Ascending aorta (tissue), 2 donors: ENCODE data around the gene FHL5. TPM values are rescaled to one million over a fixed set of nuclear protein-coding genes. Genes with fewer than 3 reads are reported as not detected.
"Not testable (repeated sequence)": the region's sequence is repeated elsewhere in the genome, so short reads cannot be mapped to it uniquely, and the experiment has no call there.

ENCODE experiments used
- DNase-seq, 2 donors: peaks; one replicate each; pipeline ENCODE4 v3.0.0-alpha.2; 2019; ENCODE audit warnings: low spot score in 2 of 2
- H3K27ac ChIP-seq, 2 donors: fragments of 200-600 bp; sonication (generic); one replicate each; pipeline ENCODE4 v1.5.1; 2016 to 2017; ENCODE audit warnings: mild to moderate bottlenecking in 1 of 2
- H3K27me3 ChIP-seq: fragments of 200-600 bp; sonication (generic); one replicate; pipeline ENCODE4 v1.5.1; 2017
- H3K36me3 ChIP-seq, 2 donors: fragments of 200-600 bp; sonication (generic); one replicate each; pipeline ENCODE4 v1.5.1; 2016
- H3K4me1 ChIP-seq, 2 donors: fragments of 200-600 bp; sonication (generic); one replicate each; pipeline ENCODE4 v1.5.1; 2016 to 2017; ENCODE audit warnings: mild to moderate bottlenecking in 1 of 2
- H3K4me3 ChIP-seq, 2 donors: fragments of 200-600 bp; sonication (generic); one replicate each; pipeline ENCODE4 v1.5.1; 2016 to 2017; ENCODE audit warnings: mild to moderate bottlenecking in 1 of 2
- H3K9me3 ChIP-seq, 2 donors: fragments of 200-600 bp; sonication (generic); one replicate each; pipeline ENCODE4 v1.5.1; 2016
- CTCF ChIP-seq, 3 experiments: fragments of 200-600 bp in 2 of 3; fragments of 450-650 bp in 1 of 3; sonication (generic) in 2 of 3; IDR thresholded peaks; one replicate each; pipeline ENCODE4 v1.5.1; 2016 to 2019; ENCODE audit warnings: antibody characterized with exemption in 3 of 3, mild to moderate bottlenecking in 1 of 3, moderate library complexity in 1 of 3
- intact Hi-C: fragments of 100-400 bp; cut with DNase I; formaldehyde crosslinking; loops from one replicate; pipeline ENCODE4 v1.15.1; 2023
- total RNA-seq: library from RNA; depleted of rRNA; stranded (reverse); fragments of >200 nt; gene quantifications from one replicate; pipeline ENCODE4 v1.1.0, GENCODE V29; 2016

FHL5 gene
- total RNA-seq, 1 donor from 2014 or later = 128 TPM

GRCh38 chr6:96554558-96554957 is 8.4 kb upstream of the FHL5 start:
- no peak overlapping the region for H3K27ac ChIP-seq
- no peak for DNase-seq
- TF ChIP-seq CTCF (IDR thresholded peaks at IDR 0.05) = no peak
- H3K4me1 ChIP-seq = no peaks in the 10 kb centered on the region
- H3K27me3 ChIP-seq = no peaks in the 10 kb centered on the region
- peaks cover 42 to 48% of the 10 kb centered on the region in 2 donors for H3K36me3 ChIP-seq
- intact Hi-C loops = no loop called here
- H3K9me3 ChIP-seq = no peaks in the 10 kb centered on the region
- no peak overlapping the region for H3K4me3 ChIP-seq

- not testable (repeated sequence) for H3K9me3 ChIP-seq, H3K27ac ChIP-seq, H3K4me1 ChIP-seq, H3K4me3 ChIP-seq, H3K36me3 ChIP-seq, DNase-seq, H3K27me3 ChIP-seq
- intact Hi-C loops = loop anchor here (5.0 kb wide), 1 partner anchor 58 kb away; no protein-coding TSS in a partner anchor
These were observed 3.2 kb upstream of the FHL5 start for GRCh38 chr6:96559740-96560139.

GRCh38 chr6:96563853-96564252 is 925 bp downstream of the FHL5 start:
- intact Hi-C loops = loop anchor here (5.0 kb wide), 1 partner anchor 53 kb away; no protein-coding TSS in a partner anchor
- no peaks in the 10 kb centered on the region for H3K4me1 ChIP-seq
- H3K9me3 ChIP-seq = peaks cover 0 to 3% of the 10 kb centered on the region in 2 donors
- H3K27me3 ChIP-seq = no peaks in the 10 kb centered on the region
- H3K27ac ChIP-seq = peak overlapping the region; percentile 30 to 57
- TF ChIP-seq CTCF (IDR thresholded peaks at IDR 0.05) = no peak
- no peak for DNase-seq
- H3K36me3 ChIP-seq = no peaks in the 10 kb centered on the region
- H3K4me3 ChIP-seq = peak overlapping the region; percentile 46 to 53

- no peaks in the 10 kb centered on the region for H3K4me1 ChIP-seq
These were observed 7.1 kb downstream of the FHL5 start for GRCh38 chr6:96570053-96570452.

GRCh38 chr6:96571551-96571950 is 8.6 kb downstream of the FHL5 start:
- Histone ChIP-seq H3K36me3 (no peaks in the 10 kb centered on the region), H3K4me3 (peak overlapping the region in 1 of 2 donors; percentile 11), H3K9me3 (peaks cover 9 to 21% of the 10 kb centered on the region in 2 donors), H3K4me1 (peaks cover 0 to 4% of the 10 kb centered on the region in 2 donors), H3K27ac (no peak overlapping the region), H3K27me3 (no peaks in the 10 kb centered on the region)
- no peak for DNase-seq
- intact Hi-C loops = no loop called here
- no peak for TF ChIP-seq CTCF (IDR thresholded peaks at IDR 0.05)

More at GRCh38 chr6:96570053-96570452, 7.1 kb downstream of the FHL5 start:
- Histone ChIP-seq H3K36me3 (no peaks in the 10 kb centered on the region), H3K27ac (no peak overlapping the region), H3K27me3 (no peaks in the 10 kb centered on the region), H3K9me3 (peaks cover 9 to 21% of the 10 kb centered on the region in 2 donors), H3K4me3 (no peak overlapping the region)
- no peak for DNase-seq
- TF ChIP-seq CTCF (IDR thresholded peaks at IDR 0.05) = no peak
- intact Hi-C loops = no loop called here

GRCh38 chr6:96575359-96575758 is 12.4 kb downstream of the FHL5 start:
- Histone ChIP-seq H3K27ac (peak overlapping the region; percentile 48 to 74), H3K36me3 (no peaks in the 10 kb centered on the region), H3K9me3 (peaks cover 3 to 12% of the 10 kb centered on the region in 2 donors), H3K4me3 (peak overlapping the region in 1 of 2 donors; percentile 9), H3K4me1 (peaks cover 0 to 21% of the 10 kb centered on the region in 2 donors), H3K27me3 (no peaks in the 10 kb centered on the region)
- intact Hi-C loops = no loop called here
- TF ChIP-seq CTCF (IDR thresholded peaks at IDR 0.05) = no peak
- DNase-seq = no peak
